GM10847 (cell line): ENCODE results near the gene CACNG1.

Experiments used
- POLR2A ChIP-seq: IDR thresholded peaks from 2 replicates; pipeline ENCODE4 v1.6.1; 2011; ENCODE audit not compliant: insufficient read length; ENCODE audit errors: extremely low read depth

CACNG1 gene

GRCh38 chr17:67021196-67021595 is 23.2 kb upstream of the CACNG1 start:
- no peak for TF ChIP-seq POLR2A

DNA sequence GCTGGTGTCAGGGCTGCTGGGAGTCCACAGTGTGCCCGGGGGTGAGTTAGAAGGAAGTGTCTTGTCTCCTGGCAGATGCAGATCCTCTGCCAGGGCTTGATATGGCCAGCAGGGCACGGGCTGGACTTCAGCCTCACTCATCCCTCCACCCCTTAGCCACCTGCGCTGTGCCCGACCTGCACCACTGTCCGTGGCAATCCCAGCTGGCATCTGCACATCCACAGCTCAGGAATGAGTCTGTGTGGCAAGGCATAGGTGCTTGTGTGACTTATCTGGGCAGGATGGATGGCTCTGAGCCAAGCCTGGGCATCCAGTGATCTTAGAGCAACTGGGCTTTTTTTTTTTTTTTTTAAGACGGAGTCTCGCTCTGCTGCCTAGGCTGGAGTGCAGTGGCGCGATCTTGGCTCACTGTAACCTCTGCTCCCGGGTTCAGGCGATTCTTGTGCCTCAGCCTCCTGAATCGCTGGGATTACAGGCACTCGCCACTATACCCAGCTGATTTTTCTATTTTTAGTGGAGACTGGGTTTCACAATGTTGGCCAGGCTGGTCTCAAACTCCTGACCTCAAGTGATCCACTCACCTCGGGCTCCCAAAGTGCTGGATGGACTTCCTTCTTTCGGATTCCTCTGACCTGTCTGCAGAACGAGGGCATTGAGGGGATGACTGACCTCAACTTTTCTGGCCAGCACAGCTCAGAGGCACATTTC is 22.5 kb upstream of the CACNG1 start:
- no peak for TF ChIP-seq POLR2A

DNA sequence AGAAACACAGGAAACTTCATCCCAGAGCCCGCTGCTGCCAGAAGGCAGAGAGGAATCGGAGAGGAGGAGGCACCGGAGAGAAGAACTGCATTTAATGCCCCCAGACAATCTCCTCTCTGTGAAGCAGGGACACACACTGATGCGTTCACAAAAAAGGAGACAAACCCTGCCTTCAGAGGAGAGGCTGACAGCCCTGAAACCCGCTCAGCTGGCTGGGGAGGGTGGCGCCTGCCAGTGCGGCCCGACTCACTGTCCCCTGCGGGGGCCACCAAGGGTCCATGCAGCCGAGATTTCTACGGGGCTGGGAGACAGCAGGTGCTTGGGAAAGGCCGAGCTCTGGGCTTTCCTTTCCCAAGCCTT is 21.9 kb upstream of the CACNG1 start:
- TF ChIP-seq POLR2A, result no peak

GRCh38 chr17:67024736-67025135 is 19.6 kb upstream of the CACNG1 start:
- TF ChIP-seq POLR2A, result no peak

GRCh38 chr17:67025216-67025792 is 19.1 kb upstream of the CACNG1 start:
- no peak for TF ChIP-seq POLR2A

DNA sequence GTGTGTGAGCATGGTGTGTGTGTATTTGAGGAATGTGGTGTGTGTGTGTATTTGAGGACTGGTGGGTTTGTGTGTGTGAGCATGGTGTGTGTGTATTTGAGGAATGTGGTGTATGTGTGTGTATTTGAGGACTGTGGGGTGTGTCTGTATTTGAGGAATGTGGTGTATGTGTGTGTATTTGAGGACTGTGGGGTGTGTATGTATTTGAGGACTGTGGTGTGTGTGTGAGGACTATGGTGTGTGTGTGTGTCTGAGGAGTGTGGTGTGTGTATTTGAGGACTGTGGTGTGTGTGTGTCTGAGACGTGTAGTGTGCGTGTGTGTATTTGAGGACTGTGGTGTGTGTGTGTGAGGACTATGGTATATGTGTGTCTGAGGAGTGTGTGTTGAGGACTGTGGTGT is 18.0 kb upstream of the CACNG1 start:
- TF ChIP-seq POLR2A, result no peak

GRCh38 chr17:67027031-67027628 is 17.2 kb upstream of the CACNG1 start:
- no peak for TF ChIP-seq POLR2A

GRCh38 chr17:67030641-67031040 is 13.7 kb upstream of the CACNG1 start:
- TF ChIP-seq POLR2A, result no peak

- TF ChIP-seq POLR2A, result no peak
Measured at GRCh38 chr17:67032382-67032781, 12.0 kb upstream of the CACNG1 start.

DNA sequence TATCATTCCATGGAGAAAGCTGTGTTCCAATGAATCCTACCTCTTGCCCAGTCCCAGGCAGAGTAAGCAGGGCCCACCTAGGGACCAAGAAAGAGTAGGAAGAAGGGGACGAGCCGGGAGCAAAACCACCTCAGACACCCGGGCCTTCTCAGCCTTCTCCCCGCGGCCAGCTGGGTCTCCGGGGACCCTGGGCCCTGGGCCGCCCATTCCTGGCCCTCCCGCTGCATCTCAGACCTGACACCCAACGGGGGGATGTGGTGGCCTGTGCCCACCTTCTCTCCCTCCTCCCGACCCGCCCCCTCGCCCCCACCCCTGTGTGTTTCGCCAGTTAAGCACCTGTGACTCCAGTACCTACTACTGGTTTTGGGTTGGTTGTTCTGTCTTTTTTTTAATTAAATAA is 11.4 kb upstream of the CACNG1 start:
- no peak for TF ChIP-seq POLR2A

DNA sequence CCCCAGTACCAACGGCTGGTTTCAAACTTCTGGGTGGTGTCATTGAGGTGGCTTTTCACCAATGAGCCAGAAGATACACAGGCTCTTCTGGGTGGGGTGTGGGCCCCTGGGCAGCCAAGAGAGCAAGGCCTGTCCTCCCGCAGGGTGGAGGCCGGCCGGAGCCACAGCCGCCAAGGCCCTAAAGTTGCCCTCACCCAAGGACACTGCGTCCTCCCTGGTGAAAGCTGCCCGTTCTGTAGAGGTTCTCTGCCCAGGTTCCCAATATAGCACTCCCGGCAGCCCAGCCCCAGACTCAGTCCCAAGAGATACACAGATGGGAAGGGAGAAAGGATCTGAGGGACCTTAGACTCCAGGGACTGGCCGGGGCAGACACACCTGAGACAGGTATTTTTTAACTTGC is 10.7 kb upstream of the CACNG1 start:
- no peak for TF ChIP-seq POLR2A

DNA sequence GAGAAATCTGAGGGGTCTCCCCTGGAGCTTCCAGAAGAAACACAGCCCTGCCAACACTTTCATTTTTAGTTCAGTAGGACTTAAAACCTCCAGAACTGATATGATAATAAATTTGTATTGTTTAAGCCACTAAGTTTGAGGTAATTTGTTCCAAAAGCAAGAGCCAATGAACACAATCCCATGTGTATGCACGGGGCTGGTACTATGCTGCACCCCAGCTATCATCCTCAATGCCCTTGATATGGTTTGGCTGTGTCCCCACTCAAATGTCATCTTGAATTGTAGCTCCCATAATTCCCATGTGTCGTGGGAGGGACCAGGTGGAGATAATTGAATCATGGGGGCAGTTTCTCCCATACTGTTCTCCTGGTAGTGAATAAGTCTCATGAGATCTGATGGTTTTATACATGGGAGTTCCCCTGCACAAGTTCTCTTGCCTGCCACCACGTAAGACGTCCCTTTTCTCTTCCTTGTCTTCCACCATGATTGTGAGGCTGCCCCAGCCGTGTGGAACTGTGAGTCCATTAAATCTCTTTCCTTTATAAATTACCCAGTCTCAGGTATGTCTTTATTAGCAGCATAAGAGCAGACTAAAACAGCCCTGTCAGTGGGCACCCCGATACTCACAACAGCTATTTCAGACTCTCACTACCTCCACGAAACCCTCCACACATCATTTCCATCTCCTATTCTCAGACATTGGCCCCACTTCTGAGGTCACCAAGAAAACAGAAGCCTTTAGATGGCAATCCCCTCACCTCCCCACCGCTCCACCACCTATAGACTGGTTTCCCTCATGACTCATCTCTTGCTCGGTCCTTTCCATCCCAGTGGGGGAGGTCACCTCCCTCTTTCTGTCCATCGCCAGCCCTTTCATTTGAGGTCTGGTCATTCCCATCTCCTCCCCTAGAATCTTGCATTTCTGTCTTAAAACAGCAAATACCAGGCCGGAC is 8.9 kb upstream of the CACNG1 start:
- TF ChIP-seq POLR2A, result no peak

DNA sequence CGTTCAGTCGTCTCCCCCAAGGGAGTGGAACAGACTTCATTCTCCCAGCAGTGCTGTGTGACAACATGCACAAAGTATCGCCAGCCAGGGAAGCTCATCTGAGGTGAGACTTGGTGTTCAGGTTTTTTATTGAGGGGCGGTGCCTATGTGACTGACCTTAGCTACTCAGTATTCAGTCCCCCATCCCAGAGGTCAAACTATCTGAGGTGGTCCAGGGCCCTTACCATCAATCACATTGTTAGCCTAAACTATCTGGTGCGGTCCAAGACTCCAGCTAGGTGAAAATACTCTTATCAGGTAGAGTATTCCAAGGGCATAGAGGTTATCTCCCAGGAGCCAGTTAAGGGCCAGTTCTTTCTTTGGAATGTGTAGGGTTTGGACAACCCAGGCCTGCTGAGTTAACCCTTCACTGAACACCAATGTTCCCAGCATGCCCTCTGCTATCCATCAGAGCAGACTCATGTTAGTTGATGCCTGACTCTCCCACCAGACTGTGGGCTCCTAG is 5.4 kb upstream of the CACNG1 start:
- TF ChIP-seq POLR2A, result no peak

DNA sequence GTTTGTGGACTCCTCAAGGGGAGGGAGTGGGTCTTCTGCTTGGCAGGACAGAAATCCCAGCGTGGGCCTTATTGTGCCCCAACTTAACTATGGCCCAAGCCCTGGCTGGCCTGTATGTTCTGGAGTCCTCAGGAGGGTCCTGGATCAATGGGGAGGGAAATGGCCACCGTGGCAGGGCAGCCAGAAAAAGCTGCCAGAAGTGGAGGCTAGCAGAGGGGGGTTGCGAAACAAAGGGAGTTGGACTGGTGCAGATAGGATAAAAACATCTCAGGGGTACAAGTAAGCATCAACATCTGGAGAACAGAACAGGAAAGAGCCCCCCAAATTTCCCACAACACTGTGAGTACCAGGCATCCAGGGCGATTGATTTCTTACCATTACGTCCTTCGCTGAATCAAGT is 3.7 kb upstream of the CACNG1 start:
- TF ChIP-seq POLR2A, result no peak

GRCh38 chr17:67041531-67041930 is 2.8 kb upstream of the CACNG1 start:
- no peak for TF ChIP-seq POLR2A
